ENCODE results near the gene CSF3.

Gene CSF3

DNA sequence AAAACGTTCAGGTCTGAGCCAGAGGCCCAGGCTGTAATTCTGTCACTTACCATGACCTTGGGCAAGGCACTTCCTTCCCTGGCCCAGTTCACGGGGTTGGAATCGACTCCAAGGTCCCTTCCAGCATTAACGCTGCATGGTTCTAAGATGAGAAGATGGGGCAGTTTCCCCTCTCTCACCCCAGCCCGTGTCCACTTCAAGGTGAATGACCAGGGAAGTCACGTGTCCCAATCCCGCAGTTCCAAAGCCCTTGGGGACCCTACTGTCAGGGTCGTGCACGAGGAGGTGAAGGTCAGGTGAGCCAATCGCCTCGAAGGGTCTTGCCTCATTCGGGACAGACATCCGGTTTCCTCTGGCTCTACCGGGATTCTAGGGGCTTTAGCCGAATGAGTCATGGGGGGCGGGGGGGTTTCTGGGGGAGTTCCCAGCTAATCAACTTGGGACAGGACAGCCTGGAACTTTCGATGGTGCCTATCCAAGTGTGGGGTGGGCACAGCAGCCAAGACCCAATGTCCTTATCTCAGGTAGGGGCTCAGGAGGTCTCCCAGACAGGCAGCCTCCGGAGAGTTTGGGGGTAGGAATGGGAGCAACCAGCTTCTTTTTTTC, 762 bp upstream of the CSF3 start:
- TF ChIP-seq, protein P1, sequence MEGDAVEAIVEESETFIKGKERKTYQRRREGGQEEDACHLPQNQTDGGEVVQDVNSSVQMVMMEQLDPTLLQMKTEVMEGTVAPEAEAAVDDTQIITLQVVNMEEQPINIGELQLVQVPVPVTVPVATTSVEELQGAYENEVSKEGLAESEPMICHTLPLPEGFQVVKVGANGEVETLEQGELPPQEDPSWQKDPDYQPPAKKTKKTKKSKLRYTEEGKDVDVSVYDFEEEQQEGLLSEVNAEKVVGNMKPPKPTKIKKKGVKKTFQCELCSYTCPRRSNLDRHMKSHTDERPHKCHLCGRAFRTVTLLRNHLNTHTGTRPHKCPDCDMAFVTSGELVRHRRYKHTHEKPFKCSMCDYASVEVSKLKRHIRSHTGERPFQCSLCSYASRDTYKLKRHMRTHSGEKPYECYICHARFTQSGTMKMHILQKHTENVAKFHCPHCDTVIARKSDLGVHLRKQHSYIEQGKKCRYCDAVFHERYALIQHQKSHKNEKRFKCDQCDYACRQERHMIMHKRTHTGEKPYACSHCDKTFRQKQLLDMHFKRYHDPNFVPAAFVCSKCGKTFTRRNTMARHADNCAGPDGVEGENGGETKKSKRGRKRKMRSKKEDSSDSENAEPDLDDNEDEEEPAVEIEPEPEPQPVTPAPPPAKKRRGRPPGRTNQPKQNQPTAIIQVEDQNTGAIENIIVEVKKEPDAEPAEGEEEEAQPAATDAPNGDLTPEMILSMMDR (IDR thresholded peaks at IDR 0.05; ENCODE audit: low read depth, low read length): no peak
- Histone ChIP-seq H3K27ac (no peak overlapping the region), H3K4me3 (ENCODE audit: low read depth, low read length) (no peak overlapping the region), H3K27me3 (ENCODE audit: insufficient read depth, low read depth, severe bottlenecking) (no peaks in the 10 kb centered on the region), H3K36me3 (peaks cover 14% of the 10 kb centered on the region), H3K9me3 (ENCODE audit: severe bottlenecking) (no peaks in the 10 kb centered on the region)
- no peak for DNase-seq

DNA sequence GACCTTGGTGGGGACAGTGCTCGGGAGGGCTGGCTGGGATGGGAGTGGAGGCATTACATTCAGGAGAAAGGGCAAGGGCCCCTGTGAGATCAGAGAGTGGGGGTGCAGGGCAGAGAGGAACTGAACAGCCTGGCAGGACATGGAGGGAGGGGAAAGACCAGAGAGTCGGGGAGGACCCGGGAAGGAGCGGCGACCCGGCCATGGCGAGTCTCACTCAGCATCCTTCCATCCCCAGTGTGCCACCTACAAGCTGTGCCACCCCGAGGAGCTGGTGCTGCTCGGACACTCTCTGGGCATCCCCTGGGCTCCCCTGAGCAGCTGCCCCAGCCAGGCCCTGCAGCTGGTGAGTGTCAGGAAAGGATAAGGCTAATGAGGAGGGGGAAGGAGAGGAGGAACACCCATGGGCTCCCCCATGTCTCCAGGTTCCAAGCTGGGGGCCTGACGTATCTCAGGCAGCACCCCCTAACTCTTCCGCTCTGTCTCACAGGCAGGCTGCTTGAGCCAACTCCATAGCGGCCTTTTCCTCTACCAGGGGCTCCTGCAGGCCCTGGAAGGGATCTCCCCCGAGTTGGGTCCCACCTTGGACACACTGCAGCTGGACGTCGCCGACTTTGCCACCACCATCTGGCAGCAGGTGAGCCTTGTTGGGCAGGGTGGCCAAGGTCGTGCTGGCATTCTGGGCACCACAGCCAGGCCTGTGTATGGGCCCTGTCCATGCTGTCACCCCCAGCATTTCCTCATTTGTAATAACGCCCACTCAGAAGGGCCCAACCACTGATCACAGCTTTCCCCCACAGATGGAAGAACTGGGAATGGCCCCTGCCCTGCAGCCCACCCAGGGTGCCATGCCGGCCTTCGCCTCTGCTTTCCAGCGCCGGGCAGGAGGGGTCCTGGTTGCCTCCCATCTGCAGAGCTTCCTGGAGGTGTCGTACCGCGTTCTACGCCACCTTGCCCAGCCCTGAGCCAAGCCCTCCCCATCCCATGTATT, 1.1 kb downstream of the CSF3 start:
- Histone ChIP-seq H3K27me3 (ENCODE audit: insufficient read depth, low read depth, severe bottlenecking) (no peaks in the 10 kb centered on the region), H3K9me3 (ENCODE audit: severe bottlenecking) (no peaks in the 10 kb centered on the region), H3K4me3 (ENCODE audit: low read depth, low read length) (no peak overlapping the region), H3K27ac (peak overlapping the region; percentile 10; the same call in 1 of the 2 replicates), H3K36me3 (peaks cover 33% of the 10 kb centered on the region)
- DNase-seq: no peak
- TF ChIP-seq, protein P1 (IDR thresholded peaks at IDR 0.05; ENCODE audit: low read depth, low read length): no peak

DNA sequence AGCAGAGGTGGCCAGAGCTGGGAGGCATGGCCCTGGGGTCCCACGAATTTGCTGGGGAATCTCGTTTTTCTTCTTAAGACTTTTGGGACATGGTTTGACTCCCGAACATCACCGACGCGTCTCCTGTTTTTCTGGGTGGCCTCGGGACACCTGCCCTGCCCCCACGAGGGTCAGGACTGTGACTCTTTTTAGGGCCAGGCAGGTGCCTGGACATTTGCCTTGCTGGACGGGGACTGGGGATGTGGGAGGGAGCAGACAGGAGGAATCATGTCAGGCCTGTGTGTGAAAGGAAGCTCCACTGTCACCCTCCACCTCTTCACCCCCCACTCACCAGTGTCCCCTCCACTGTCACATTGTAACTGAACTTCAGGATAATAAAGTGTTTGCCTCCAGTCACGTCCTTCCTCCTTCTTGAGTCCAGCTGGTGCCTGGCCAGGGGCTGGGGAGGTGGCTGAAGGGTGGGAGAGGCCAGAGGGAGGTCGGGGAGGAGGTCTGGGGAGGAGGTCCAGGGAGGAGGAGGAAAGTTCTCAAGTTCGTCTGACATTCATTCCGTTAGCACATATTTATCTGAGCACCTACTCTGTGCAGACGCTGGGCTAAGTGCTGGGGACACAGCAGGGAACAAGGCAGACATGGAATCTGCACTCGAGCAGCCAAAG, 2.3 kb downstream of the CSF3 start:
- no peaks in the 10 kb centered on the region for H3K9me3 ChIP-seq (ENCODE audit: severe bottlenecking)
- H3K36me3 ChIP-seq: peaks cover 45% of the 10 kb centered on the region
- H3K27me3 ChIP-seq (ENCODE audit: insufficient read depth, low read depth, severe bottlenecking): no peaks in the 10 kb centered on the region
- H3K4me3 ChIP-seq (ENCODE audit: low read depth, low read length): no peak overlapping the region
- H3K27ac ChIP-seq: peak overlapping the region; percentile 49; the same call in 1 of the 2 replicates
- no peak for DNase-seq
- TF ChIP-seq, protein P1 (IDR thresholded peaks at IDR 0.05; ENCODE audit: low read depth, low read length): no peak

DNA sequence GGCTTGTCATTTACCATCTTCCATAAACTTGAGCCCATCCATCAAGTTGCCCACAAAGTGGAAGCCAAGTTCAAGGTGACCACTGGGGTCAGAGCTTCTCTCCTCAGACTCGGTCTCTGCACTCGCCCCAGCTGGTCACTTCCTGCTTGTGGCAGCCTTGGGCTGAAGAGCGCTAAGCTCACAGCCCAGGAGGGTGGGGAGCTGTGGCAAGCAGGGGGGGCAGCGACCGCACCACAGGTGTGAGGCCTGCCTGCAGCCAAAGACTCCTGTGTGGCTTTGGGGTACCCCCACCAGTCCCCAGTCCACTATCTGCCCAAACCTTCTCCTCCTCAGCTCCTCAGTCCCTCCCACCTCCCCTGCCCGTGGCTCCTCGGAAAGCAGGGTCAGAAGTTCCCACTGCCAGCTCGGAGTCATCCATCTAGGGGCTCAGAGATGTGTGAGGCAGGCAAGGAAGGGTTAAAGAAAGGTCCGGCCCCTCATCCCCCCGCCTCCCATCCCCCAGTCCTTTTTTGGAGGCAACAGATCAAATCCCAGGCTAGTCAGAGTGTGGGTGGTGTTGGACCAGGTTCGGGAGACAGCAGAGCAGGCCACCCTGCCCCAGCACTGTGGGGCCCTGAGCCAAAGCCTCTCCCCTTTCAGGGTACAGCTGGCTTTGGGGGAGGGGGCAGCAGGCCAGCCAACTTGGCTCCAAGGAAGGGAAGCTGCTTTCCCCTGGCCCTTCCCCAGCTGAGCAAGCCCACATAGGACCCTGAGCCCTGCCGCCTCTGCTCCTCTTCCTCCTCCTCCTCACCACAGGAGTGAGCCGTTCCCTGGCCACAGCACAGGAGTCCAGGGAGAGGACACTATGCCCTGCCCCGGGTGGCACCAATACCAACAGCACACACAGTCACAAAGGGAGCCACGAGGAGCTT, 3.2 kb downstream of the CSF3 start:
- TF ChIP-seq, protein P1 (IDR thresholded peaks at IDR 0.05; ENCODE audit: low read depth, low read length): no peak
- no peaks in the 10 kb centered on the region for H3K27me3 ChIP-seq (ENCODE audit: insufficient read depth, low read depth, severe bottlenecking)
- no peak overlapping the region for H3K4me3 ChIP-seq (ENCODE audit: low read depth, low read length)
- H3K9me3 ChIP-seq (ENCODE audit: severe bottlenecking): no peaks in the 10 kb centered on the region
- H3K27ac ChIP-seq: peak overlapping the region; percentile 49
- peak; percentile 64 for DNase-seq
- peaks cover 54% of the 10 kb centered on the region for H3K36me3 ChIP-seq
